IPS-15b (cell line): ENCODE results near the gene CACNA1H.
"Not testable (repeated sequence)": the region's sequence is repeated elsewhere in the genome, so short reads cannot be mapped to it uniquely, and the experiment has no call there.

Experiments used
- H3K27me3 ChIP-seq: one replicate; pipeline ENCODE4 v1.6.1; 2013; ENCODE audit warnings: low read length; ENCODE audit not compliant: control insufficient read depth, insufficient read depth
- H3K36me3 ChIP-seq: one replicate; pipeline ENCODE4 v1.6.1; 2013; ENCODE audit warnings: low read length; ENCODE audit not compliant: control insufficient read depth, insufficient read depth
- H3K4me1 ChIP-seq: one replicate; pipeline ENCODE4 v1.6.1; 2013; ENCODE audit warnings: mild to moderate bottlenecking, low read length; ENCODE audit not compliant: control insufficient read depth, insufficient read depth
- H3K4me3 ChIP-seq: one replicate; pipeline ENCODE4 v1.5.1; 2013; ENCODE audit warnings: low read depth, low read length
- H3K9ac ChIP-seq: one replicate; pipeline ENCODE4 v1.6.1; 2013; ENCODE audit warnings: low read depth, mild to moderate bottlenecking, low read length
- H3K9me3 ChIP-seq: one replicate; pipeline ENCODE4 v1.6.1; 2013; ENCODE audit warnings: mild to moderate bottlenecking, low read length; ENCODE audit not compliant: control insufficient read depth, insufficient read depth

Gene CACNA1H

GRCh38 chr16:1260101-1260680 lies 107.3 kb downstream of the CACNA1H start:
- H3K36me3 ChIP-seq = no peaks in the 10 kb centered on the region
- H3K9me3 ChIP-seq = no peaks in the 10 kb centered on the region
- H3K9ac ChIP-seq = no peak overlapping the region
- no peak overlapping the region for H3K4me3 ChIP-seq
- no peaks in the 10 kb centered on the region for H3K4me1 ChIP-seq
- peaks cover 14% of the 10 kb centered on the region for H3K27me3 ChIP-seq

GRCh38 chr16:1261131-1261892 lies 108.4 kb downstream of the CACNA1H start:
- H3K27me3 ChIP-seq = peaks cover 14% of the 10 kb centered on the region
- no peak overlapping the region for H3K9ac ChIP-seq

GRCh38 chr16:1262210-1262845 lies 109.4 kb downstream of the CACNA1H start:
- Histone ChIP-seq H3K27me3 (peaks cover 14% of the 10 kb centered on the region), H3K4me1 (no peaks in the 10 kb centered on the region), H3K36me3 (no peaks in the 10 kb centered on the region), H3K9ac (no peak overlapping the region), H3K4me3 (no peak overlapping the region), H3K9me3 (no peaks in the 10 kb centered on the region)

More at GRCh38 chr16:1261131-1261892, 108.4 kb downstream of the CACNA1H start:
- no peaks in the 10 kb centered on the region for H3K9me3 ChIP-seq
- H3K4me1 ChIP-seq = no peaks in the 10 kb centered on the region
- H3K36me3 ChIP-seq = no peaks in the 10 kb centered on the region
- no peak overlapping the region for H3K4me3 ChIP-seq

- H3K27me3 ChIP-seq = peaks cover 14% of the 10 kb centered on the region
- no peaks in the 10 kb centered on the region for H3K9me3 ChIP-seq
- H3K9ac ChIP-seq = no peak overlapping the region
- H3K4me3 ChIP-seq = no peak overlapping the region
- no peaks in the 10 kb centered on the region for H3K4me1 ChIP-seq
- no peaks in the 10 kb centered on the region for H3K36me3 ChIP-seq
These were observed 109.9 kb downstream of the CACNA1H start for GRCh38 chr16:1262846-1263221.

- no peak overlapping the region for H3K9ac ChIP-seq
- H3K27me3 ChIP-seq = peaks cover 14% of the 10 kb centered on the region
- no peaks in the 10 kb centered on the region for H3K4me1 ChIP-seq
- H3K4me3 ChIP-seq = no peak overlapping the region
- no peaks in the 10 kb centered on the region for H3K36me3 ChIP-seq
- no peaks in the 10 kb centered on the region for H3K9me3 ChIP-seq
These were observed 110.9 kb downstream of the CACNA1H start for GRCh38 chr16:1263591-1264344.

GRCh38 chr16:1264345-1265089 lies 111.6 kb downstream of the CACNA1H start:
- Histone ChIP-seq H3K9ac (no peak overlapping the region), H3K4me3 (no peak overlapping the region), H3K9me3 (no peaks in the 10 kb centered on the region), H3K27me3 (peaks cover 8% of the 10 kb centered on the region), H3K36me3 (no peaks in the 10 kb centered on the region), H3K4me1 (no peaks in the 10 kb centered on the region)

GRCh38 chr16:1265090-1265630 lies 112.3 kb downstream of the CACNA1H start:
- Histone ChIP-seq H3K4me3 (no peak overlapping the region), H3K27me3 (peaks cover 4% of the 10 kb centered on the region)

GRCh38 chr16:1265826-1266225 lies 112.9 kb downstream of the CACNA1H start:
- H3K36me3 ChIP-seq = no peaks in the 10 kb centered on the region
- no peak overlapping the region for H3K9ac ChIP-seq
- no peak overlapping the region for H3K4me3 ChIP-seq
- peaks cover under 1% of the 10 kb centered on the region for H3K27me3 ChIP-seq
- H3K9me3 ChIP-seq = no peaks in the 10 kb centered on the region
- no peaks in the 10 kb centered on the region for H3K4me1 ChIP-seq

More at GRCh38 chr16:1265090-1265630, 112.3 kb downstream of the CACNA1H start:
- H3K9ac ChIP-seq = no peak overlapping the region
- H3K4me1 ChIP-seq = no peaks in the 10 kb centered on the region
- no peaks in the 10 kb centered on the region for H3K9me3 ChIP-seq
- H3K36me3 ChIP-seq = no peaks in the 10 kb centered on the region

GRCh38 chr16:1269418-1269817 lies 116.5 kb downstream of the CACNA1H start:
- not testable (repeated sequence) for H3K4me1 ChIP-seq, H3K9ac ChIP-seq, H3K4me3 ChIP-seq, H3K27me3 ChIP-seq, H3K9me3 ChIP-seq, H3K36me3 ChIP-seq

- Histone ChIP-seq H3K36me3 (no peaks in the 10 kb centered on the region), H3K4me3 (no peak overlapping the region), H3K9me3 (no peaks in the 10 kb centered on the region), H3K9ac (no peak overlapping the region), H3K27me3 (no peaks in the 10 kb centered on the region), H3K4me1 (no peaks in the 10 kb centered on the region)
These were observed 118.4 kb downstream of the CACNA1H start for GRCh38 chr16:1271380-1271723.
